ENCODE results near the gene KIF26A.

GRCh38 chr14:104171029-104171697 is 32.8 kb downstream of the KIF26A start:
- TF ChIP-seq CTCF (IDR thresholded peaks at IDR 0.05 in 4 of 5, conservative IDR thresholded peaks at IDR 0.05 in 1 of 5) (no peak), POLR2A (IDR thresholded peaks at IDR 0.05) (no peak)
